DND-41 (cell line): ENCODE data around the gene RNF14.

Experiments used
- ATAC-seq: fragments of 200-7000 bp; cut with Tn5 transposase; 3 replicates; pipeline ENCODE4 v1.9.1; 2021; ENCODE audit warnings: low read depth; ENCODE audit not compliant: insufficient read depth
- DNase-seq: peaks from one replicate; pipeline ENCODE4 v3.0.0-alpha.2; 2020
- H2AFZ ChIP-seq: 2 replicates; pipeline ENCODE4 v1.6.0; 2012; ENCODE audit warnings: low read depth, low read length
- H3K27ac ChIP-seq: 2 replicates; pipeline ENCODE4 v1.5.1; 2012; ENCODE audit warnings: low read length, inconsistent platforms
- H3K27me3 ChIP-seq: fragments of 200-600 bp; sonication (generic); 2 replicates; pipeline ENCODE4 v1.6.0; 2012; ENCODE audit warnings: low read length, mild to moderate bottlenecking, inconsistent platforms; ENCODE audit not compliant: insufficient read depth, poor library complexity
- H3K36me3 ChIP-seq: 2 replicates; pipeline ENCODE4 v1.5.1; 2012; ENCODE audit warnings: low read length, inconsistent platforms; ENCODE audit not compliant: insufficient read depth
- H3K4me1 ChIP-seq: 2 replicates; pipeline ENCODE4 v1.5.1; 2012; ENCODE audit warnings: mild to moderate bottlenecking, low read length; ENCODE audit not compliant: insufficient read depth
- H3K4me2 ChIP-seq: 2 replicates; pipeline ENCODE4 v1.6.0; 2012; ENCODE audit warnings: mild to moderate bottlenecking, moderate library complexity, low read length, inconsistent platforms; ENCODE audit not compliant: insufficient read depth
- H3K4me3 ChIP-seq, 2 experiments: fragments of 200-600 bp in 1 of 2; shearing (Covaris generic) in 1 of 2; 2 replicates each; pipeline ENCODE4 v1.5.1; 2012 to 2016; ENCODE audit warnings: inconsistent platforms in 2 of 2, low read length in 2 of 2, mild to moderate bottlenecking in 2 of 2, low read depth in 1 of 2, moderate library complexity in 1 of 2
- H3K79me2 ChIP-seq: 2 replicates; pipeline ENCODE4 v1.6.0; 2012; ENCODE audit warnings: low read length, inconsistent platforms; ENCODE audit not compliant: insufficient read depth
- H3K9ac ChIP-seq: 2 replicates; pipeline ENCODE4 v1.6.0; 2012; ENCODE audit warnings: low read depth, mild to moderate bottlenecking, inconsistent platforms, low read length, moderate library complexity
- H3K9me3 ChIP-seq: 2 replicates; pipeline ENCODE4 v1.5.1; 2012; ENCODE audit warnings: low read length, moderate library complexity, mild to moderate bottlenecking, inconsistent platforms; ENCODE audit not compliant: insufficient read depth, severe bottlenecking
- H4K20me1 ChIP-seq: 2 replicates; pipeline ENCODE4 v1.6.0; 2012; ENCODE audit warnings: low read length; ENCODE audit not compliant: insufficient read depth
- CTCF ChIP-seq: IDR thresholded peaks from 2 replicates; pipeline ENCODE4 v1.5.1; 2012; ENCODE audit warnings: borderline replicate concordance, low read length, moderate library complexity, mild to moderate bottlenecking; ENCODE audit not compliant: poor library complexity, severe bottlenecking; ENCODE audit errors: extremely low read depth
- EZH2 ChIP-seq: IDR thresholded peaks from 3 replicates; pipeline ENCODE4 v1.6.1; 2012; ENCODE audit warnings: borderline replicate concordance, low read depth, mild to moderate bottlenecking, moderate library complexity, low read length, inconsistent platforms; ENCODE audit not compliant: severe bottlenecking

RNF14 gene

GRCh38 chr5:142012186-142012785 is 43.4 kb downstream of the RNF14 start:
- Histone ChIP-seq H3K79me2 (peaks cover 9% of the 10 kb centered on the region), H3K27ac (peak overlapping the region; percentile 85), H3K9ac (peak overlapping the region; percentile 72), H4K20me1 (no peaks in the 10 kb centered on the region), H3K4me1 (peaks cover 56% of the 10 kb centered on the region), H3K4me3 (peak overlapping the region; percentile 52 to 84; a peak in 3 of 4 replicates), H3K4me2 (peak overlapping the region; percentile 97), H3K9me3 (no peaks in the 10 kb centered on the region), H3K27me3 (no peaks in the 10 kb centered on the region), H3K36me3 (peaks cover 14% of the 10 kb centered on the region), H2AFZ (peak overlapping the region; percentile 93)
- ATAC-seq = peak; percentile 2; the same call in 2 of the 3 replicates
- peak; percentile 38 for TF ChIP-seq CTCF
- TF ChIP-seq EZH2 = no peak
- DNase-seq = peak; percentile 41

- peaks cover 56% of the 10 kb centered on the region for H3K4me1 ChIP-seq
- peak within 1 kb of the TSS; percentile 85 for H3K27ac ChIP-seq
- H3K79me2 ChIP-seq = peaks cover 9% of the 10 kb centered on the region
These were observed 44.0 kb downstream of the RNF14 start, which contains the start of gene GNPDA1 for GRCh38 chr5:142012792-142013388. Gene GNPDA1 (minus strand): TSS chr5:142013027. CDS start chr5:142012035, 992 bp downstream.

GRCh38 chr5:142013734-142014521 is 45.0 kb downstream of the RNF14 start:
- DNase-seq = no peak
- Histone ChIP-seq H3K79me2 (peaks cover 9% of the 10 kb centered on the region), H3K9ac (peak overlapping the region; percentile 72), H3K36me3 (peaks cover 5% of the 10 kb centered on the region; the same call in 1 of the 2 replicates), H4K20me1 (no peaks in the 10 kb centered on the region), H3K4me3 (peak overlapping the region in 1 of 2 experiments; percentile 84; a peak in 1 of 4 replicates), H3K9me3 (no peaks in the 10 kb centered on the region), H3K27me3 (no peaks in the 10 kb centered on the region), H2AFZ (peak overlapping the region; percentile 93; the same call in 1 of the 2 replicates), H3K4me2 (peak overlapping the region; percentile 97), H3K27ac (peak overlapping the region; percentile 85; the same call in 1 of the 2 replicates), H3K4me1 (peaks cover 53% of the 10 kb centered on the region)
- no peak for TF ChIP-seq CTCF
- no peak for TF ChIP-seq EZH2
- ATAC-seq = no peak

More at GRCh38 chr5:142012792-142013388, 44.0 kb downstream of the RNF14 start, which contains the start of gene GNPDA1:
- ATAC-seq (peak; percentile 56), DNase-seq (peak; percentile 63)
- Histone ChIP-seq H3K27me3 (no peaks in the 10 kb centered on the region), H3K4me2 (peak within 1 kb of the TSS; percentile 97), H4K20me1 (no peaks in the 10 kb centered on the region), H2AFZ (peak within 1 kb of the TSS; percentile 93), H3K9ac (peak within 1 kb of the TSS; percentile 72), H3K9me3 (no peaks in the 10 kb centered on the region), H3K4me3 (peak within 1 kb of the TSS; percentile 52 to 84), H3K36me3 (peaks cover 9% of the 10 kb centered on the region)
- TF ChIP-seq CTCF (peak; percentile 28), EZH2 (no peak)
